Thyroid gland (tissue), 4 donors: ENCODE data around the gene CACNA1B. TPM values are rescaled to one million over a fixed set of nuclear protein-coding genes. Genes with fewer than 3 reads are reported as not detected.
"Not testable (repeated sequence)": the region's sequence is repeated elsewhere in the genome, so short reads cannot be mapped to it uniquely, and the experiment has no call there.

ENCODE experiments used
- DNase-seq, 2 donors: peaks; one replicate each; pipeline ENCODE4 v3.0.0-alpha.2; 2019
- H3K27ac ChIP-seq, 3 donors: fragments of 200-600 bp; sonication (generic); 1 replicate in 2 of 3; 2 replicates in 1 of 3; pipeline ENCODE4 v1.5.1; 2016 to 2019; ENCODE audit warnings: mild to moderate bottlenecking in 1 of 3, moderate library complexity in 1 of 3
- H3K27me3 ChIP-seq: fragments of 200-600 bp; sonication (generic); one replicate; pipeline ENCODE4 v1.5.1; 2019
- H3K36me3 ChIP-seq, 2 donors: fragments of 200-600 bp; sonication (generic); one replicate each; pipeline ENCODE4 v1.5.1; 2016 to 2019
- H3K4me1 ChIP-seq, 2 donors: fragments of 200-600 bp; sonication (generic); one replicate each; pipeline ENCODE4 v1.5.1; 2017 to 2019
- H3K4me3 ChIP-seq, 3 donors: fragments of 200-600 bp; sonication (generic); replicated peaks in 1 of 3; 1 replicate in 2 of 3; 2 replicates in 1 of 3; pipeline ENCODE4 v1.5.1; 2016; ENCODE audit warnings: mild to moderate bottlenecking in 1 of 3
- H3K9me3 ChIP-seq: fragments of 200-600 bp; sonication (generic); one replicate; pipeline ENCODE4 v1.5.1; 2017
- POLR2A ChIP-seq, 2 donors: fragments of 450-650 bp; IDR thresholded peaks; one replicate each; pipeline ENCODE4 v1.6.1; 2017; ENCODE audit warnings: antibody characterized with exemption in 2 of 2, mild to moderate bottlenecking in 2 of 2, moderate library complexity in 1 of 2
- WGBS, 2 donors: methylation state at CpG; one replicate each; pipeline ENCODE4 v1.1.5; 2017; 5-methylcytosine and 5-hydroxymethylcytosine counted together
- intact Hi-C: fragments of 100-400 bp; cut with DNase I; formaldehyde crosslinking; loops from one replicate; pipeline ENCODE4 v1.15.1; 2023
- total RNA-seq, 4 donors: library from RNA; depleted of rRNA; stranded (reverse); fragments of >200 nt; gene quantifications; one replicate each; pipeline ENCODE4 v1.2.3, GENCODE V29; 2016
- TF ChIP-seq, protein P1 (sequence below), 6 experiments: fragments of 200-600 bp in 3 of 6; fragments of 450-650 bp in 3 of 6; sonication (generic) in 3 of 6; IDR thresholded peaks; one replicate each; pipeline ENCODE4 v1.5.1; 2016 to 2019; ENCODE audit warnings: antibody characterized with exemption in 6 of 6, mild to moderate bottlenecking in 2 of 6, inconsistent platforms in 1 of 6, moderate library complexity in 1 of 6

CACNA1B gene
- total RNA-seq, 4 donors from 2014 or later: 0.13 to 0.68 (median 0.35) TPM

DNA sequence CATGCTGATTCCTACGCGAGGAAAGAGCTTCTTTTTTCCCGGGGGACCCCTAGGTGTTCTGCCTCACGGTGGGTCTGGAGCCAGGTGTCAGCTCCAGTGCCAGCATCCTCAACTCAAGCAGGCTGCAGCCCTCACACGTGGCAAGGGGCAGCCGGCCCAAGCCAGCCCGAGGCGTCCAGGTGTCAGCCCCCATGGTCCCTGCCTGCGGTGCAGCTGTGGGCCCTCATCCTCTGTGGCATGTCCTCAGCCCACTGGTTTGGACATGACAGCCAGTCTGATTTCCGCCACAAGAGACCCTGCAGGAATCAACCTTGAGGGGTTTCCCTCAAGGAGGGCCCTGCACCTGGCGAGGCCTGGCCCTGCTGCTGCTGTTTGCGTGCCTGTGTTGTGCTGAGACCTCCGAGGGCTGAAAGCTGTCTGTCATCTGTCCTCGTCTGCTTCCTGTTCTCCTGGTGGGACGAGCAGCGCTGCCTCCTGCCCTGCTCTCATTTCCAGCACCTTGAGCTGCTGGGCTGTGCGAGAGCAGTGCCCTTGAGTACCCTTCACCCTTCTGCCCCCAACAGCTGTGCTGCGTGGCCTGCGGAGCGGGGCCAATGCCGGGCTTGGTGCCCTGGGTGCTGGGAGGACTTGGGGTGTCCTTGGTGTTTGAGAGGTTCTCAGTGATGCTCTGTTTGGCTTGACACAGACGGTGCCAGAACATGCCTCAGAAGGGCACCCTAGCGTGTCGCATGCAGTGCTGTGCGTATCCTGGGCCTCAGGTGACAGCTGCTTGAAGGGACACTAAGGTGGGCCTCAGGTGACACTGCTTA is 137.6 kb downstream of the CACNA1B start:
- intact Hi-C loops: no loop called here
- Histone ChIP-seq H3K27ac (no peak overlapping the region), H3K4me1 (peaks cover 9 to 17% of the 10 kb centered on the region in 2 donors), H3K27me3 (no peaks in the 10 kb centered on the region), H3K4me3 (no peak overlapping the region), H3K36me3 (no peaks in the 10 kb centered on the region), H3K9me3 (no peaks in the 10 kb centered on the region)
- 54 to 65% methylated on average over 9 to 16 of the region's 25 CpGs for WGBS, 2 donors
- peak; percentile 77 to 79 for DNase-seq
- TF ChIP-seq POLR2A (IDR thresholded peaks at IDR 0.05): no peak
- TF ChIP-seq, protein P1, sequence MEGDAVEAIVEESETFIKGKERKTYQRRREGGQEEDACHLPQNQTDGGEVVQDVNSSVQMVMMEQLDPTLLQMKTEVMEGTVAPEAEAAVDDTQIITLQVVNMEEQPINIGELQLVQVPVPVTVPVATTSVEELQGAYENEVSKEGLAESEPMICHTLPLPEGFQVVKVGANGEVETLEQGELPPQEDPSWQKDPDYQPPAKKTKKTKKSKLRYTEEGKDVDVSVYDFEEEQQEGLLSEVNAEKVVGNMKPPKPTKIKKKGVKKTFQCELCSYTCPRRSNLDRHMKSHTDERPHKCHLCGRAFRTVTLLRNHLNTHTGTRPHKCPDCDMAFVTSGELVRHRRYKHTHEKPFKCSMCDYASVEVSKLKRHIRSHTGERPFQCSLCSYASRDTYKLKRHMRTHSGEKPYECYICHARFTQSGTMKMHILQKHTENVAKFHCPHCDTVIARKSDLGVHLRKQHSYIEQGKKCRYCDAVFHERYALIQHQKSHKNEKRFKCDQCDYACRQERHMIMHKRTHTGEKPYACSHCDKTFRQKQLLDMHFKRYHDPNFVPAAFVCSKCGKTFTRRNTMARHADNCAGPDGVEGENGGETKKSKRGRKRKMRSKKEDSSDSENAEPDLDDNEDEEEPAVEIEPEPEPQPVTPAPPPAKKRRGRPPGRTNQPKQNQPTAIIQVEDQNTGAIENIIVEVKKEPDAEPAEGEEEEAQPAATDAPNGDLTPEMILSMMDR (IDR thresholded peaks at IDR 0.05): no peak

DNA sequence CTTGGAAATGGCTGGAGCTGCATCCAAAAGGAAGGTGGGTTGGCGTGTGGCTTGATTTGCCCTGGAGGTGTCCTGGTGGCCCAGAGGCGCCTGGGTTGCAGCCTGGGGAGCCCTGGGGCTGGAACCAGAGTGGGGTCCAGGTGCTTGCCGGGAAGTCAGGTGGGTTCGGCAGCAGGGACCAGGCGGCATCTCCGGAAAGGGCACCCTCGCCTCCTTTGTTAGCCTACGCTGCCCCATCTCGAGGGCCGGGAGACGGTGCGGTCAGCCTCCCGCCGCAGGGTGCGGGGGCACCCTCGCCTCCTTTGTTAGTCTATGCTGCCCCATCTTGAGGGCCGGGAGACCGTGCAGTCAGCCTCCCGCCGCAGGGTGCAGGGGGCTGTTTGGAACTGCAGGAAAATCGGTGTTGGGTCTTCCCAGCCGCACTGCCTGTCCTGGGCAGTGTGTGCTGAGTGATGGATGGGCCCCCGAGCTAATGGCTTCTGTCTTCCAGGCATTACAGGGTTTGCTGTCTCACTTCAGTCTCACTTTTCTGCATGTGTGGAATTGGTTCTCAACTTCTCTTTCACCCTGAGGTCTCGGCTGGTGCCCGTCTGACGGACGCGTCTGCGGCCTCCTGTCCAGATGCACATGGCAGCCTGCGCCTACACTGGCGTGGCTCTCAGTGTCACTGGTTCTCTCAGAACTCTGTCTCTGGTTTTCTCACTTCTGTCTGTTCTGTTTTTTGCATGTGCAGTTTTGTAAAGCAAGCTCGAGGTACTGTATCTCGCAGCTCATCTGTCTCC is 139.0 kb downstream of the CACNA1B start:
- Histone ChIP-seq H3K36me3 (no peaks in the 10 kb centered on the region), H3K4me3 (no peak overlapping the region), H3K9me3 (no peaks in the 10 kb centered on the region), H3K4me1 (peaks cover 9 to 17% of the 10 kb centered on the region in 2 donors), H3K27ac (no peak overlapping the region), H3K27me3 (no peaks in the 10 kb centered on the region)
- DNase-seq: no peak
- intact Hi-C loops: no loop called here
- 83 to 91% methylated on average over 17 to 33 of the region's 33 CpGs for WGBS, 2 donors
- TF ChIP-seq, protein P1 (IDR thresholded peaks at IDR 0.05): no peak
- no peak for TF ChIP-seq POLR2A (IDR thresholded peaks at IDR 0.05)

DNA sequence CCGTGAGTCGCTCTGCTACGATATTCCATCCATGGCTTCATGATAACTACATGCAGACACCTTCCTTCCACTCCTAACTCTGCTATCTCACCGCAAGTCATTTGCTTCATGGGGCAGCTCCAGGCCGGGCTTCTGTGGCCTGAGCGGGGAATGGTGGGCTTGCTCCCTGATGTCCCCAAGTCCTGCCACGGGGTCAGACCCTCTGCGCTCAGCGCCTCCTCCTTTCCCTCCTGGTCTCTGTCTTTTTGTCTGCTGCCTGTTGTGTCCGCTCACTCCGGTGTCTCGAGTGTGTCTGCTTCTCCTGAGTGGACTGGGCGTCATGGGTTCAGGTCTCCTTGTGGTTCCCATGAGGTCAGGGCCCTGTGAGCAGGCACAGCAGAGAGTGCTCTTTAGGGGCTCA is 139.6 kb downstream of the CACNA1B start:
- no peak overlapping the region for H3K4me3 ChIP-seq
- H3K27ac ChIP-seq: no peak overlapping the region
- peaks cover 9 to 17% of the 10 kb centered on the region in 2 donors for H3K4me1 ChIP-seq
- H3K27me3 ChIP-seq: no peaks in the 10 kb centered on the region
- intact Hi-C loops: no loop called here
- 94 to 95% methylated on average over 13 of the region's 13 CpGs for whole genome bisulfite sequencing, 2 donors
- no peaks in the 10 kb centered on the region for H3K9me3 ChIP-seq
- H3K36me3 ChIP-seq: no peaks in the 10 kb centered on the region
- no peak for TF ChIP-seq POLR2A (IDR thresholded peaks at IDR 0.05)
- TF ChIP-seq, protein P1 (IDR thresholded peaks at IDR 0.05): no peak
- DNase-seq: no peak

DNA sequence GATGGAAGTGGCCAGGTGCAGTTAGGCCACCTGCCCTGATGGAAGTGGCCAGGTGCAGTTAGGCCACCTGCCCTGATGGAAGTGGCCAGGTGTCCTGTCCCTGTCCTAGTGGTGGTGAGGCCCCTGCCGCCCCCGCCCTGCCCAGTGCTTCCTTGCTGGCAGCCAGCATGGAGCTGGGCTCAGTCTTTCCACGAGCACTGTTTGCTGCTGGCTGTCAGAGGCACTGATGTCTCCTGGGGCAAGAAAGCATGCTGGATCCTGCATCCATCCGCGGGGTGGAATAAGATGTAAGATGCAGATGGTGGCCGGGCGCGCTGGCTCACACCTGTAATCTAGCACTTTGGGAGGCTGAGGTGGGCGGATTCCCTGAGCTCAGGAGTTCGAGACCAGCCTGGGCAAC is 141.9 kb downstream of the CACNA1B start:
- H3K27me3 ChIP-seq, intact Hi-C loops, H3K36me3 ChIP-seq, H3K9me3 ChIP-seq, DNase-seq, H3K27ac ChIP-seq, H3K4me3 ChIP-seq: not testable (repeated sequence)
- 89 to 94% methylated on average over 8 to 10 of the region's 10 CpGs for WGBS, 2 donors
- peaks cover 9 to 16% of the 10 kb centered on the region in 2 donors for H3K4me1 ChIP-seq

DNA sequence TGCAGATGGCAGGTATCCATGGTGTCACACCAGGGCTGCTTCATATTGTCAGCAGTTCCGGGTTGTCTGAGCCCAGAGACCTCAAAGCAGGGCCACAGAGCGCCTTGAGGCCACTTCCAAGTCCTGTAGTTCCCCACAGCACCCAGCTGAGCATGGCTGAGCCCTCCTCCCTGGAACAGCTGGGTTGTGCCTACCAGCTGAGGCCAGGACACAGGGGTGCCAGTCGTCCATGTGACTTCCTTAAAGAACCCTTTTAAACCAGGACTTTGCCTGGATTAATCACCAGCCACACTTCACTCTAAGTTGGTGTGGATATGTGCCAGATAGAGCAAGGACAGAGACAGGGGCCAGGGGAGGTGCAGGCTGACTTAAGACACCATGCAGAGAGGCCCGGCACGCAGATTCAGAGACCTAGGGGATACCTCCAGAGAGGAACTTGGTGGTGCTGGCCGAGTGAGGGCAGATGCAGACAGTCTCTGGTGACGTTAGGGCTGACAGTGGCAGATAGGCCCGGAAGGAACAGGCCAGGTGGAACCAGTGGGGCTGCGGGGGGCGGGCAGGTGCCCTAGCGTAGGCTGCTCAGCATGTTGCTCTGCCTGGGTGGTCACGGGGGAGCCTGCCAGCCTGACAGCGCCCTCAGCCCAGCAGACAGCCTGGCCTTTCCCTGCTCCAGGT is 142.7 kb downstream of the CACNA1B start:
- intact Hi-C loops: no loop called here
- H3K36me3 ChIP-seq: no peaks in the 10 kb centered on the region
- peak overlapping the region in 1 of 3 donors; percentile 22 for H3K27ac ChIP-seq
- peaks cover 2 to 8% of the 10 kb centered on the region in 2 donors for H3K4me1 ChIP-seq
- no peak overlapping the region for H3K4me3 ChIP-seq
- 52 to 79% methylated on average over 10 to 13 of the region's 13 CpGs for WGBS, 2 donors
- DNase-seq: peak; percentile 56 to 71
- no peaks in the 10 kb centered on the region for H3K9me3 ChIP-seq
- H3K27me3 ChIP-seq: no peaks in the 10 kb centered on the region
- no peak for TF ChIP-seq POLR2A (IDR thresholded peaks at IDR 0.05)
- TF ChIP-seq, protein P1 (IDR thresholded peaks at IDR 0.05): no peak
